HUDEP-2 (cell line): ENCODE results near the gene RAD23A.

Experiments
- DNase-seq, 76 experiments: peaks; one replicate each; lab custom pipeline; 2025; ENCODE audit not compliant: unreplicated experiment in 76 of 76; lab: John Stamatoyannopoulos, UW

RAD23A gene

GRCh38 chr19:12997967-12998940, 52.6 kb downstream of the RAD23A start:
- DNase-seq, result no peak

GRCh38 chr19:13001166-13001501, 55.5 kb downstream of the RAD23A start:
- no peak for DNase-seq

GRCh38 chr19:13001502-13002165, 56.0 kb downstream of the RAD23A start:
- no peak for DNase-seq

- no peak for DNase-seq
Observed at GRCh38 chr19:13002166-13002898, 56.7 kb downstream of the RAD23A start.

- no peak for DNase-seq
Observed at GRCh38 chr19:13003081-13003480, 57.4 kb downstream of the RAD23A start.
